CD4-positive, alpha-beta T cell treated with Interferon alpha-2 for 1 hour (primary cell): Measurements from ENCODE around the gene ESPNL.
"Not testable (repeated sequence)": the region's sequence is repeated elsewhere in the genome, so short reads cannot be mapped to it uniquely, and the experiment has no call there.

Source experiments
- DNase-seq, 2 donors: peaks; one replicate each; pipeline ENCODE4 v3.0.0-alpha.2; 2020 to 2022

The ESPNL gene

GRCh38 chr2:238100049-238100820 is at the start of gene ESPNL:
TSS of gene ESPNL (plus strand) at chr2:238100340. CDS start at chr2:238100420, 80 bp downstream.
- no peak for DNase-seq

GRCh38 chr2:238053191-238053776 is 46.9 kb upstream of the ESPNL start:
- no peak for DNase-seq

- no peak for DNase-seq
These were observed 44.3 kb upstream of the ESPNL start for GRCh38 chr2:238055841-238056240.

- DNase-seq: not testable (repeated sequence)
These were observed 42.2 kb upstream of the ESPNL start for GRCh38 chr2:238057696-238058575.

GRCh38 chr2:238059505-238059904 is 40.6 kb upstream of the ESPNL start:
- DNase-seq: no peak

GRCh38 chr2:238060096-238060541 is 40.0 kb upstream of the ESPNL start:
- DNase-seq: no peak

GRCh38 chr2:238060542-238061314 is 39.4 kb upstream of the ESPNL start, which contains the start of gene SCLY:
TSS of gene SCLY (plus strand) at chr2:238061001. CDS start at chr2:238061055, 54 bp downstream.
- peak; percentile 97 for DNase-seq

- DNase-seq: peak in 1 of 2 donors; percentile 38
These were observed 38.6 kb upstream of the ESPNL start for GRCh38 chr2:238061315-238062202.

- no peak for DNase-seq
These were observed 36.5 kb upstream of the ESPNL start for GRCh38 chr2:238063414-238064189.

GRCh38 chr2:238064376-238064775 is 35.8 kb upstream of the ESPNL start:
- DNase-seq: no peak

- no peak for DNase-seq
These were observed 34.9 kb upstream of the ESPNL start for GRCh38 chr2:238065071-238065846.

GRCh38 chr2:238066218-238066617 is 33.9 kb upstream of the ESPNL start:
- DNase-seq: no peak

GRCh38 chr2:238066718-238067117 is 33.4 kb upstream of the ESPNL start:
- not testable (repeated sequence) for DNase-seq

- DNase-seq: peak in 1 of 2 donors; percentile 8
These were observed 32.2 kb upstream of the ESPNL start for GRCh38 chr2:238067939-238068338.

GRCh38 chr2:238069021-238069709 is 31.0 kb upstream of the ESPNL start:
- DNase-seq: peak in 1 of 2 donors; percentile 48

- no peak for DNase-seq
These were observed 30.3 kb upstream of the ESPNL start for GRCh38 chr2:238069877-238070276.

- no peak for DNase-seq
These were observed 24.7 kb upstream of the ESPNL start for GRCh38 chr2:238075397-238075796.

- DNase-seq: no peak
These were observed 22.8 kb upstream of the ESPNL start for GRCh38 chr2:238077292-238077691.

- no peak for DNase-seq
These were observed 20.2 kb upstream of the ESPNL start for GRCh38 chr2:238079874-238080327.
